IPS DF 6.9 (cell line): ENCODE data around the gene SLC11A2.
"Not testable (repeated sequence)": the region's sequence is repeated elsewhere in the genome, so short reads cannot be mapped to it uniquely, and the experiment has no call there.

Experiments
- DNase-seq: peaks from one replicate; pipeline ENCODE4 v3.0.0-alpha.2; 2013; ENCODE audit warnings: low read depth, low spot score
- H3K27ac ChIP-seq: one replicate; pipeline ENCODE4 v1.5.1; 2013; ENCODE audit warnings: low read length, control low read depth
- H3K27me3 ChIP-seq: 2 replicates; pipeline ENCODE4 v1.6.1; 2013; ENCODE audit warnings: mild to moderate bottlenecking, low read length; ENCODE audit not compliant: control insufficient read depth, insufficient read depth
- H3K36me3 ChIP-seq: 2 replicates; pipeline ENCODE4 v1.6.1; 2013; ENCODE audit warnings: low read length; ENCODE audit not compliant: control insufficient read depth, insufficient read depth
- H3K4me1 ChIP-seq: 2 replicates; pipeline ENCODE4 v1.6.1; 2013; ENCODE audit warnings: low read length; ENCODE audit not compliant: control insufficient read depth, insufficient read depth
- H3K4me3 ChIP-seq: 2 replicates; pipeline ENCODE4 v1.5.1; 2013; ENCODE audit warnings: mild to moderate bottlenecking, low read length
- H3K9me3 ChIP-seq: 2 replicates; pipeline ENCODE4 v1.6.1; 2013; ENCODE audit warnings: low read length, inconsistent platforms; ENCODE audit not compliant: control insufficient read depth, insufficient read depth
- WGBS: extraction: QIAGEN DNeasy Blood & Tissue Kit; methylation state at CpG from one replicate; pipeline ENCODE4 v1.1.7; 2013; ENCODE audit warnings: mixed read lengths, missing lambda C conversion rate; ENCODE audit not compliant: insufficient read length, insufficient coverage; 5-methylcytosine and 5-hydroxymethylcytosine counted together

SLC11A2 gene

DNA sequence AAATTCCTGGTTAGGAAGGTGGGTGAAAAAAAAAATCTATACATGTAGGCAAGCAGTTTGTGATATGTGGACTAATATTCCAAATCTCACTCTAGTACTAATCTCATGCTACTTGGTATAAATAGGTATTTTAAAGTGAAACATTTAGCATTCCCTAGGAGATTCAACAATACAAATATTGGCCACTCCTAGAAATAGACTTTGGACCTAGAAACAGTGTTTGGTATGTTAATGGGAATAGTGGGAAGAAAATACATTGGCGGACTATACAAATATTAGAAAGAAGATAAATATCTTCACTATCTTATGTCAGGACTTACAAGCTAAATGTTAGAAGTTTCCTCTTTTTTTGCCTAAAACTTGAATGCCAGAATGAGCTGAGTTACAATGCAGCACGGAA is 45.6 kb downstream of the SLC11A2 start:
- Histone ChIP-seq H3K4me1 (no peaks in the 10 kb centered on the region), H3K9me3 (no peaks in the 10 kb centered on the region), H3K36me3 (no peaks in the 10 kb centered on the region), H3K27ac (no peak overlapping the region), H3K4me3 (no peak overlapping the region), H3K27me3 (no peaks in the 10 kb centered on the region)
- no CpG with 5 or more reads among the region's 2 CpGs for WGBS
- no peak for DNase-seq

DNA sequence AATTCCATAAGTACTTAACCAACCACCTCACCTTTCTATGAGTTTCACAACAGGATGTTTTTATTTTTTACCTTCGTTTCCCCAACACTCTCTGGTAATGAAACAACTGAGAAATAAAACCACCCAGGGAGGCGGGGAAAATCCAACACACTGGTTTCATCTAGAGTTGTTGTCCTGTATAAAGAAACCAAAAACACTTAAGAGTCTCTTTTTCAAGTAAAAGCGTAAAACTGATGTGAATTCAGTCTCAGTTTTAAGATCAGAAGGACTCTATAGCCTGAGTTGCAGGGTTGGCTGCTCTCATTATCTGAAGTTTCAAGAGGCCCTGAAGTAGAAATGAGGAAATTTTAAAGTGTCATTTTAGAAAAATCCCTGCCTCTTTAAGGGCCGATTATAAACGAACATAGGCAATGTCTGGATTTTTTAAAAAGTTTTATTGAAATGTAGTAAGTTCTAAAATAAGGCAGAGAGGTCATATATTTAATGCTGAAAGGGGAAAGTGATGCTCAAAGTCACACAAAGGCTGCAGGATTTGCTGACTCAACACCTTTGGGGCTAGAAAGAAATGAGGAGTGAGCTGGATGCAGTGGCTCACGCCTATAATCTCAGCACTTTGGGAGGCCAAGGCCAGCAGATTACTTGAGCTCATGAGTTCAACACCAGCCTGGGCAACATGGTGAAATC is 46.7 kb downstream of the SLC11A2 start:
- H3K4me3 ChIP-seq, result no peak overlapping the region
- no CpG with 5 or more reads among the region's 6 CpGs for WGBS

DNA sequence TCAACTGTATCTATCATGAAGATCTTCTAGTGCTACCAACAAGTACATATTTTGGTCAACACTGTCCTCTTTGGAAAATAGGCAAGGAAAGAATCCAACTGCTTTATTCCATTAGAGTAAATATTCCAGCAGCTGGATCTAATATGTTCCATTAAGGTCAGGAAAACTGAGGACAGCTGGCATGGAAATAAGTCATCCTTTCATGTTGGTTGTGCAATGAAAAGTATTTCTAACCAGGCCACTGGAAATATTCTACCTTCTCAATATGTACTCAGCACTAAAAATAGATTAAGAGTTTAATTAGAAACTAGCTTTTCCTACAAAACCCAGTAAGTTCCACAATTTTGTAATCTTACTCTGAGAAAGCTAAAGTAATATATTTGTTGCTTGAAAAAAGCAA is 54.2 kb downstream of the SLC11A2 start:
- no peaks in the 10 kb centered on the region for H3K27me3 ChIP-seq
- no peaks in the 10 kb centered on the region for H3K4me1 ChIP-seq
- no peaks in the 10 kb centered on the region for H3K9me3 ChIP-seq
- no peak overlapping the region for H3K27ac ChIP-seq
- H3K4me3 ChIP-seq, result no peak overlapping the region
- no peaks in the 10 kb centered on the region for H3K36me3 ChIP-seq
- DNase-seq, result no peak

More for the DNA sequence above, 46.7 kb downstream of the SLC11A2 start:
- no peak overlapping the region for H3K27ac ChIP-seq
- H3K4me1 ChIP-seq, result no peaks in the 10 kb centered on the region
- no peaks in the 10 kb centered on the region for H3K9me3 ChIP-seq
- H3K27me3 ChIP-seq, result no peaks in the 10 kb centered on the region
- no peak for DNase-seq
- no peaks in the 10 kb centered on the region for H3K36me3 ChIP-seq

- no peak overlapping the region for H3K27ac ChIP-seq
- no CpG with 5 or more reads among the region's 1 CpG for WGBS
- no peaks in the 10 kb centered on the region for H3K36me3 ChIP-seq
- no peaks in the 10 kb centered on the region for H3K9me3 ChIP-seq
- no peaks in the 10 kb centered on the region for H3K4me1 ChIP-seq
- H3K4me3 ChIP-seq, result no peak overlapping the region
- DNase-seq, result no peak
- no peaks in the 10 kb centered on the region for H3K27me3 ChIP-seq
Observed at GRCh38 chr12:50964432-50964831, 61.8 kb downstream of the SLC11A2 start.

DNA sequence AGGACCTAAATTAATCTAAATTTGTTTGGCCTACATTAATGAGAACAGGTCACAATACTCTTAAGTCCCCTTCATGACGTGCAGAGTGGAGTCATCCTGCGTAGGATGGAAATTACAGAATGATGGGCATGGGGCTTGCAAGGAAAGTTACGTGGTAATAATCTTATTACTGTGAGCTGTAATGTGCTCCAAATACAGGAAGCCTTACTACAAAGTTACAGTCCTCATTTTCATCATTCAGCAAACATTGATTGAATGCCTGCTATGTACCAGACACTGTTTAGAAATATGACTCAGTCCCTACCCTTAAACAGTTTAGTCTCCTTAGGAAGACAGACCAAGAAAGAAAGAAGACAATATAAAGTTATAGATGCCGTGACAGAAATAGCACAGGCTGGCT is 64.5 kb downstream of the SLC11A2 start:
- Histone ChIP-seq H3K36me3 (no peaks in the 10 kb centered on the region), H3K27me3 (no peaks in the 10 kb centered on the region), H3K4me3 (no peak overlapping the region), H3K9me3 (no peaks in the 10 kb centered on the region), H3K27ac (no peak overlapping the region), H3K4me1 (no peaks in the 10 kb centered on the region)
- no CpG with 5 or more reads among the region's 4 CpGs for WGBS
- DNase-seq, result no peak

DNA sequence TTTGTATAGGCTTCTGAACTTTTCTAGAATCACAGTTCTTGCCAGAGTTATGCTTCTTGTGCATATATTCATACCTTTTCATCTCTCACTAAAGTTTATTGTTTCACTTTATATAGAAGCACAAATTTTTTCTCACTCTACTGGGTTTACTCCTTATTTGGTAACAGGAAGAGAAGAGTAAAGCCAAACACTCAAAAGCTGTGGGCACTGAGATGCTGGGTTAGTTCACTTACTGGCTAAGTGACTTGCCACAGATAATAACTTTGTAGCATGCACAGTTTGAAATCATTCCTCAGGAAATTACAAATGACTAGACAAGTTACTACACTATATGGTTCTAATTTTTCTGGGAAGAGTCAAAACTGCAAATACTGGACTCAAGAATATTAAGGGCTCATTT is 66.1 kb downstream of the SLC11A2 start:
- H3K4me1 ChIP-seq, result no peaks in the 10 kb centered on the region
- H3K27me3 ChIP-seq, result no peaks in the 10 kb centered on the region
- H3K4me3 ChIP-seq, result no peak overlapping the region
- no peaks in the 10 kb centered on the region for H3K36me3 ChIP-seq
- no peaks in the 10 kb centered on the region for H3K9me3 ChIP-seq
- DNase-seq, result no peak
- H3K27ac ChIP-seq, result no peak overlapping the region

- H3K27me3 ChIP-seq, result no peaks in the 10 kb centered on the region
- no peaks in the 10 kb centered on the region for H3K36me3 ChIP-seq
- H3K9me3 ChIP-seq, result no peaks in the 10 kb centered on the region
- WGBS, result no CpG with 5 or more reads among the region's 2 CpGs
- no peaks in the 10 kb centered on the region for H3K4me1 ChIP-seq
- H3K4me3 ChIP-seq, result no peak overlapping the region
- no peak overlapping the region for H3K27ac ChIP-seq
- no peak for DNase-seq
Observed at GRCh38 chr12:50955697-50956096, 70.5 kb downstream of the SLC11A2 start.

DNA sequence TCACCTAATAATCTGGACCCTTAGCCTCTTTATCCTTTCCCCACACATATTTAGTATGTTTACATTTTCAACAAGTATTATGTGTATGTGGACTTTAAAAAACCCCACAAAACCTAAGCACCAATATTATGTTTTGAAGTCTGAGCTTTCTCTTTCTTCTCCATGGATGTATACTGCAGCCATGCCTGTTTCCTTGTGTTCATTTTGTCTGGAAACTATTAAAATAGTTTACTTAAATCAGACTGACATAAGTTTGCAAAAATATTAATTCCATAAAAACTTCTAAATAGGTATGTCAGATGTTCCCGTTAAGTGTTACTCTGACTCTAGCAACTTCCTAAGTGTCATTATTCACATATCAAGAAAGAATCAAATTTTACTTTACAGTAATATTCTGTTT is 70.9 kb downstream of the SLC11A2 start:
- DNase-seq, result no peak
- Histone ChIP-seq H3K27ac (no peak overlapping the region), H3K36me3 (no peaks in the 10 kb centered on the region), H3K9me3 (no peaks in the 10 kb centered on the region), H3K4me3 (no peak overlapping the region), H3K4me1 (no peaks in the 10 kb centered on the region), H3K27me3 (no peaks in the 10 kb centered on the region)
- no CpG with 5 or more reads among the region's 1 CpG for WGBS

DNA sequence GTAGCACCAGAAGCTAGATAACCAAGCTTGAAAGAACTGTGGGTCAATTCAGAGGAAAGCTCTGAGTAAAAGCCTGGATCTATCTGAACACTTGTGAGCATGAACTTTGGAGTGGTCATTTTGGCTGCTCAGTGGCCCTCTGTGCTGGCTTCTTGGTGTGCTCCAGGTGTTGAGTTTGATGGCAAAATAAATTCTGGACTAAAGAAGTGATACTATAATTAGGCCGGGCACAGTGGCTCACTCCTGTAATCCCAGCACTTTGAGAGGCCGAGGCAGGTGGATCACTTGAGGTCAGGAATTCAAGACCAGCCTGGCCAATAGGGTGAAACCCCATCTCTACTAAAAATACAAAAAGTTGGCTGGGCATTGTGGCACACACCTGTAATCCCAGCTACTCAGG is 71.4 kb downstream of the SLC11A2 start:
- not testable (repeated sequence) for H3K27me3 ChIP-seq, H3K9me3 ChIP-seq, DNase-seq, H3K36me3 ChIP-seq, H3K4me1 ChIP-seq, H3K27ac ChIP-seq, H3K4me3 ChIP-seq
- WGBS, result no CpG with 5 or more reads among the region's 2 CpGs

GRCh38 chr12:50953047-50953446 is 73.1 kb downstream of the SLC11A2 start:
- no CpG with 5 or more reads among the region's 7 CpGs for WGBS
- DNase-seq, result no peak
- Histone ChIP-seq H3K27ac (no peak overlapping the region), H3K36me3 (no peaks in the 10 kb centered on the region), H3K27me3 (no peaks in the 10 kb centered on the region), H3K4me1 (no peaks in the 10 kb centered on the region), H3K4me3 (no peak overlapping the region), H3K9me3 (no peaks in the 10 kb centered on the region)

DNA sequence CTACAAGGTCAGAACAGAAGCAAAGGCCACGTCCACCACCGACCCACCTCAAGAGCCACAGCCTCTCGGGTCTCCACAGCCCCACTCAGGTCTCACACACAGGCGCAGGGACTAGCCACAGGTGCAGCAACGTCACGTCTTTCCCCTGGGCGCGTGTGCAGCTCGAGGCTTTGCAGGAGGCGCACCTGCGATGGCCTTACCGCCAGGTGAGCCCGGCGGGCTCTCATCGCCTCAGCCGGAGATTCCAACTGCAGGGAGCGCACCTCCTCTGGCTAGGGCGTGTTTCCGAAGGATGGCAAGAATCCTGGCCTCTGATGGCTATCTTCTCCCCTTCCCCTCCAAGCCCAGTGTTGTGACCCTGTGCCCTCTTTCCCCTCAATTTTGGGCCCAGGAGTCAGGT is 73.7 kb downstream of the SLC11A2 start, which contains the start of gene HIGD1C:
TSS of gene HIGD1C (plus strand) at position 35 of the 400 bp plus-strand sequence. CDS start 1,455 bp downstream, outside the sequence.
- no peak within 1 kb of the TSS for H3K27ac ChIP-seq
- no peak for DNase-seq
- H3K27me3 ChIP-seq, result no peaks in the 10 kb centered on the region
- H3K4me1 ChIP-seq, result no peaks in the 10 kb centered on the region
- no peaks in the 10 kb centered on the region for H3K9me3 ChIP-seq
- H3K36me3 ChIP-seq, result no peaks in the 10 kb centered on the region
- WGBS, result no CpG with 5 or more reads among the region's 19 CpGs
- no peak within 1 kb of the TSS for H3K4me3 ChIP-seq
